ENCODE measurements around the gene DHRS4. TPM values are rescaled to one million over a fixed set of nuclear protein-coding genes. Genes with fewer than 3 reads are reported as not detected.
"Not testable (repeated sequence)": the region's sequence is repeated elsewhere in the genome, so short reads cannot be mapped to it uniquely, and the experiment has no call there.

The DHRS4 gene
- total and polyA plus RNA-seq, 5 donors from 2014 or later: 7.8 to 29.0 (median 23.8) TPM

DNA sequence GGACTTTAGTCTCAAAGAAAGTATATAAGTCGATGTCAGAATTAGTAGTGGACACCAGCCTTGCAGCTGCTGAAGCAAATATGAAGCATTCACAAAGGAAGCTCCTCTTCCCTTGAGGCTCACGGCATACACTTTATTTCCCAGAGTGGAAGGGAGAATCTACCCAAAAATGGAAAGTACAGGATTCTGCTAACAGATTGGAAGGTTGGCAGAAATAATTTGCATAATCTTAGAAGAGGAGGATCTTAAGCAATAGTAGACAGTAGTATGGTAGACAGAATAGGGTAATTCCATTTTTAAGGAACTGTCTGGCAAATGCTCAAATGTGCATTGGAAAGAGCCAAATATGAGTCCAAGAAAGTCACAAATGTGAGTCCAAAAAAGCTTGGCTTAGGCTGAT, 2.2 kb downstream of the DHRS4 start:
- H3K4me1 Mint-ChIP-seq: peaks cover 7 to 33% (median 20%) of the 10 kb centered on the region in 4 donors
- not testable (repeated sequence) for H3K27me3 ChIP-seq (ENCODE audit: control insufficient read depth, insufficient read depth, low read length); H3K36me3 Mint-ChIP-seq; H3K27ac Mint-ChIP-seq; H3K27ac ChIP-seq (ENCODE audit: insufficient read depth, low read length, poor library complexity, severe bottlenecking); DNase-seq; H3K9me3 Mint-ChIP-seq; ATAC-seq (ENCODE audit: low read depth in 2 of 2); H3K4me3 ChIP-seq (ENCODE audit: low read depth, low read length); H3K36me3 ChIP-seq (ENCODE audit: control insufficient read depth, insufficient read depth, low read length); H3K9me3 ChIP-seq (ENCODE audit: control insufficient read depth in 2 of 2, low read length in 2 of 2); H3K27me3 Mint-ChIP-seq
- H3K4me3 Mint-ChIP-seq: peak overlapping the region in 1 of 4 donors; percentile 64
- peaks cover 10% of the 10 kb centered on the region for H3K4me1 ChIP-seq (ENCODE audit: control insufficient read depth, insufficient read depth, low read length, poor library complexity, severe bottlenecking)

DNA sequence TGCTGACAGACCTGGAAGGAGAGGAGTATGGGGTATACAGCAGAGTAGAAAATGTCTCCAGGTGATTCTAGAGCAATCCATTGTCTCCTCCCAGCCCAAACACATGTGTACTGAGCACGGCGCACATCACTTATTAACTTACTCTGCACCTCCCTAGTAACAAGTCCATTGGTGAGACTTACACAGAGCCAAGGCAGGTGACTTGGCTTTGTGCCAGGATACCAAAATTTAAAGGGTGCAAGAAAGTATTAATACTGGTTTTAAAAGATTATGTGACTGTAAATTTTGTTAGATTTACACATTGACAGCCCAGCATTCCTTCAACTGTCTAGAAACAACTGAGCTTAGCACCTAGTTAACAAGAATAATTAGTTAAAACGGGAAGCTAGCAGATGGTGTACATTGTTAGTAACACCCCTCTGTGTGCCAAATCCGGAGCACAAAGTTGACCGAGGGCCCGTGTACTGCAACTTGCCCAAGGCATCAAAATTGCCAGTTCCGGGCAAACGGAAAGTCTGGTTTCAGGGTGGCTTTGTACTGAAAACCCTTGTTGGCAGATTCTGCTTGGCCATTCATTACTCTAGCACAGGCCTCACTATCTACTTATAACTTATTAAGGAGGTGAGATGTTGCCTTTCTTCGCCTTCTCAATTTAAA, 4.5 kb downstream of the DHRS4 start:
- ATAC-seq (ENCODE audit: low read depth in 2 of 2); DNase-seq; H3K36me3 Mint-ChIP-seq; H3K36me3 ChIP-seq (ENCODE audit: control insufficient read depth, insufficient read depth, low read length); H3K27me3 Mint-ChIP-seq; H3K9me3 ChIP-seq (ENCODE audit: control insufficient read depth in 2 of 2, low read length in 2 of 2); H3K27ac Mint-ChIP-seq; H3K27me3 ChIP-seq (ENCODE audit: control insufficient read depth, insufficient read depth, low read length); H3K4me1 ChIP-seq (ENCODE audit: control insufficient read depth, insufficient read depth, low read length, poor library complexity, severe bottlenecking); H3K27ac ChIP-seq (ENCODE audit: insufficient read depth, low read length, poor library complexity, severe bottlenecking); H3K9me3 Mint-ChIP-seq; H3K4me3 ChIP-seq (ENCODE audit: low read depth, low read length): not testable (repeated sequence)
- Mint-ChIP-seq H3K4me1 (peaks cover 0 to 15% (median 8%) of the 10 kb centered on the region in 4 donors), H3K4me3 (peak overlapping the region in 1 of 4 donors; percentile 58)

DNA sequence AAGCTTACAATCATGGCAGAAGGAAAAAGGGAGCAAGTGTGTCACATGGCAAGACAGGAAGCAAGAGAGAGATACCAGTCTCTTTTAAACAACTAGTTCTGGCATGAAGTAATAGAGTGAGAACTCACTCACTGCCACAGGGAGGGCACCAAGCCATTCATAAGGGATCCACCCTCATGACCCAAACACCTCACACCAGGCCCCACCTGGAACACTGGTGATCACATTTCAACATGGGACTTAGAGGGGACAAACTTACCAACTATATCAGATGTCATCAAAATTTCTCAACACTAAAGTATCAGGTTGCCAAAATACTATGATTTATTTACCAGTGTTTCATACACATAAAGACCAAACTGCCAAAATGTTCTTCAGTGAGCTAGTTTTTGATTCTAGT, 7.3 kb downstream of the DHRS4 start:
- not testable (repeated sequence) for H3K9me3 Mint-ChIP-seq; H3K36me3 Mint-ChIP-seq; H3K27ac Mint-ChIP-seq; H3K36me3 ChIP-seq (ENCODE audit: control insufficient read depth, insufficient read depth, low read length); H3K4me3 Mint-ChIP-seq; H3K4me3 ChIP-seq (ENCODE audit: low read depth, low read length); H3K27ac ChIP-seq (ENCODE audit: insufficient read depth, low read length, poor library complexity, severe bottlenecking); H3K27me3 ChIP-seq (ENCODE audit: control insufficient read depth, insufficient read depth, low read length); H3K9me3 ChIP-seq (ENCODE audit: control insufficient read depth in 2 of 2, low read length in 2 of 2); ATAC-seq (ENCODE audit: low read depth in 2 of 2); H3K27me3 Mint-ChIP-seq; DNase-seq; H3K4me1 Mint-ChIP-seq; H3K4me1 ChIP-seq (ENCODE audit: control insufficient read depth, insufficient read depth, low read length, poor library complexity, severe bottlenecking)

DNA sequence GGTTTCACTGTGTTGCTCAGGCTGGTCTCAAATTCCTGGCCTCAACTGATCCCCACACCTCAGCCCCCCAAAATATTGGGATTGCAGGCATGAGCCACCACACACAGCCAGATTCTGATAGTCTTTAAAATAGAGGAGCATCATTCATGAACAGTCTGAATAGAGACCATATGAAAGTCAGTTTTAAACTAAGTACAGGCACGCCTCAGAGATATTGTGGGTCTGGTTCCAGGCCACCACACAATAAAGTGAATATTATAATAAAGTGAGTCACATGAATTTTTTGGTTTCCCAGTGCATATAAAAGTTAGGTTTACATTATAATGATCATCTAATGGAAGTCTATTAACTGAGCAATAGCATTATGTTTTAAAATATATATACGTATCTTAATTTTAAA, 8.1 kb downstream of the DHRS4 start:
- not testable (repeated sequence) for ATAC-seq (ENCODE audit: low read depth in 2 of 2); H3K9me3 ChIP-seq (ENCODE audit: control insufficient read depth in 2 of 2, low read length in 2 of 2); H3K27me3 Mint-ChIP-seq; H3K4me3 ChIP-seq (ENCODE audit: low read depth, low read length); H3K27ac ChIP-seq (ENCODE audit: insufficient read depth, low read length, poor library complexity, severe bottlenecking); H3K4me1 Mint-ChIP-seq; H3K27me3 ChIP-seq (ENCODE audit: control insufficient read depth, insufficient read depth, low read length); H3K36me3 Mint-ChIP-seq; H3K9me3 Mint-ChIP-seq; H3K27ac Mint-ChIP-seq; H3K36me3 ChIP-seq (ENCODE audit: control insufficient read depth, insufficient read depth, low read length); DNase-seq; H3K4me3 Mint-ChIP-seq; H3K4me1 ChIP-seq (ENCODE audit: control insufficient read depth, insufficient read depth, low read length, poor library complexity, severe bottlenecking)

DNA sequence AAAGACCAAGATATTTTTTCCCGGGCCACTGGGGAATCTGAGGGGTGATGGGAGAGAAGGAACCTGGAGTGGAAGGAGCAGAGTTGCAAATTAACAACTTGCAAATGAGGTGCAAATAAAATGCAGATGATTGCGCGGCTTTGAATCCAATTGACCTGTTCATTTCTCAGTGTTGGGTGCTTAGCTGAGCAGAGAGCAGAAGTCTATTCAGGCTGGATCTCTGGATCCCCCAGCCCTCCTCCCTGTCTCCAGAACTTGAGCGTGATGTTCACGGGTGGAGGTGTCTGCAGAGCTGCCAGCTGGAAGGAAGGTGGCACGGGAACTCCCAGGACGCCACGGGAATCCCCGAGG, 15.5 kb downstream of the DHRS4 start:
- H3K9me3 ChIP-seq (ENCODE audit: control insufficient read depth in 2 of 2, low read length in 2 of 2); DNase-seq; H3K4me1 Mint-ChIP-seq; H3K36me3 Mint-ChIP-seq; H3K4me3 Mint-ChIP-seq; H3K27ac ChIP-seq (ENCODE audit: insufficient read depth, low read length, poor library complexity, severe bottlenecking); H3K4me1 ChIP-seq (ENCODE audit: control insufficient read depth, insufficient read depth, low read length, poor library complexity, severe bottlenecking); H3K9me3 Mint-ChIP-seq; H3K4me3 ChIP-seq (ENCODE audit: low read depth, low read length); H3K27ac Mint-ChIP-seq; H3K27me3 Mint-ChIP-seq; H3K36me3 ChIP-seq (ENCODE audit: control insufficient read depth, insufficient read depth, low read length); H3K27me3 ChIP-seq (ENCODE audit: control insufficient read depth, insufficient read depth, low read length): not testable (repeated sequence)
- ATAC-seq (ENCODE audit: low read depth in 2 of 2): peak in 1 of 2 donors; percentile 4

DNA sequence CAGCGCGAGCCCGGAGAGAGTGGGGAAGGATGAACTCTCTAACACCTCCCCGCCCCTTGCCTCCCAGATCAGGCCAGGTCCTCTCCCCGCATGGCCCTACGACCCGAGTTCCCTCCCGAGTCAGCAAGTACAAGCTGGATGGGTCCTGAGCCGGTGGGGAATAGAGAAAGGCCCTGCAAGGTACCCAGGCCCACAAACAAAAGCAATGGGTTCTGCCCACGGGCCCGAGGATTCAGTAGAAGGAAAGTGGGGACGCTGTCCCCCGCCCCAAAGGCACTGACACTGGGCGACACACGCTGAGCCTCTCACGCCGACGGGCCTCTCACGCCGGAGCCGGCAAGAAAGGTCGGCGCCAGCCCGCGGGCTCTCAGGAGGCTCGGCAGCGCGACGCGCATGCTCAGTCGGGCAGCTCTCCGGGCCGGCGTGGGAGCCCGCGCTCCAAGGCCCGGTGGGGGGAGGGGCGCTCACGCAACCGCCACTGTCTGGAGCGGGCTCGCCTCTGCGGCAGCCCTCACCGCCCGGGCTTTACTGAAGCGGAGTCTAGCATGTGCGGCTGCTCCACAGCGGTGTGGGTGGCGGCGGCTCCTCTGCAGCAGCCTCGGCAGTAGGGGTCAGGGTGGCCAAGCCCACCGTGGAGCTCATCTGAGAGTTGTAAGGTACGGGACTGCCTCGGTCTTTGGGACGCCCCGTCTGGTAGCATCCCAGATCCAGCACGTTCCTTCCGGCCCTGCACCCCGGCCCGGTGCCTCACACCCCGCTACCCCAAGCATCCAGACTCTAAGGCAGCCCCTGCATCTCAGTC, 16.1 kb downstream of the DHRS4 start:
- peaks cover 0 to 13% (median 1%) of the 10 kb centered on the region in 4 donors for H3K4me1 Mint-ChIP-seq
- H3K27me3 ChIP-seq (ENCODE audit: control insufficient read depth, insufficient read depth, low read length); H3K27ac ChIP-seq (ENCODE audit: insufficient read depth, low read length, poor library complexity, severe bottlenecking); H3K36me3 Mint-ChIP-seq; H3K4me3 ChIP-seq (ENCODE audit: low read depth, low read length); H3K4me1 ChIP-seq (ENCODE audit: control insufficient read depth, insufficient read depth, low read length, poor library complexity, severe bottlenecking); H3K9me3 Mint-ChIP-seq; H3K9me3 ChIP-seq (ENCODE audit: control insufficient read depth in 2 of 2, low read length in 2 of 2); H3K27me3 Mint-ChIP-seq; H3K36me3 ChIP-seq (ENCODE audit: control insufficient read depth, insufficient read depth, low read length); H3K27ac Mint-ChIP-seq: not testable (repeated sequence)
- DNase-seq: peak; percentile 35 to 63 (median 49)
- peak overlapping the region in 1 of 4 donors; percentile 36 for H3K4me3 Mint-ChIP-seq
- ATAC-seq (ENCODE audit: low read depth in 2 of 2): peak; percentile 83 to 84

DNA sequence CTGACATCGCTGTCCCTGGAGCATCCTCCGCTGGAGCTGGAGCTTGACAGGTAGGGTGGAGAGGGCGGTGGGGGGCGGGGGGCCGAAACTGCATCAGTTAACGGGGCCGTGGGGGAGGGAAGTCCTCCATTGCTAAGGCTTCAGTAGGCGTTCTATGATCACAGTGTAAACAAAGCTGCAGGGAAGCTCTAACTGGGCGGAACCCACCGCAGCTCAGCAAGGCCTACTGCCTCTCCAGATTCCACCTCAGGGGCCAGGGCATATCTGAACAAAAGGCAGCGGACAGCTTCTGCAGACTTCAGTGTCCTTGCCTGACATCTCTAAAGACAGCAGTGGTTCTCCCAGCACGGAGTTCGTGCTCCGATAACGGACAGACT, 16.7 kb downstream of the DHRS4 start:
- H3K36me3 Mint-ChIP-seq; H3K36me3 ChIP-seq (ENCODE audit: control insufficient read depth, insufficient read depth, low read length); H3K27ac ChIP-seq (ENCODE audit: insufficient read depth, low read length, poor library complexity, severe bottlenecking); H3K9me3 ChIP-seq (ENCODE audit: control insufficient read depth in 2 of 2, low read length in 2 of 2); H3K4me1 ChIP-seq (ENCODE audit: control insufficient read depth, insufficient read depth, low read length, poor library complexity, severe bottlenecking); H3K9me3 Mint-ChIP-seq; DNase-seq; H3K27me3 ChIP-seq (ENCODE audit: control insufficient read depth, insufficient read depth, low read length); H3K27me3 Mint-ChIP-seq; H3K27ac Mint-ChIP-seq; H3K4me3 ChIP-seq (ENCODE audit: low read depth, low read length): not testable (repeated sequence)
- ATAC-seq (ENCODE audit: low read depth in 2 of 2): peak; percentile 46 to 54
- peaks cover 0 to 17% (median 1%) of the 10 kb centered on the region in 4 donors for H3K4me1 Mint-ChIP-seq
- H3K4me3 Mint-ChIP-seq: peak overlapping the region in 2 of 4 donors; percentile 36 to 38

DNA sequence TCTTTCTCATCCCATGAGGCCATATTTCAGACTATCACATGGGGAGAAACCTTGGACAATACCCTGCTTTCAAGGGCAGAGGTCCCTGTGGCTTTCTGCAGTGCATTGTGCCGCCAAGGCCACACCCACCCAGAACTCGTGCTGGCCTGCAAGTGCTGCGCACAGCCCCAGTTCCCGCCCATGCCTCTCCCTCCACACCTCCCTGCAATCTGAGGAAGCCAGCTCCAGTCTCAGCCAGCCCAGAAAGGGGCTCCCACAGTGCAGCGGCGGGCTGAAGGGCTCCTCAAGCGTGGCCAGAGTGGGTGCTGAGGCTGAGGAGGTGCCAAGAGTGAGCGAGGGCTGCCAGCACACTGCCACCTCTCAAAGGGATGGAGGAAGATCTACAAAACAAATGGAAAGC, 19.6 kb downstream of the DHRS4 start:
- not testable (repeated sequence) for H3K4me3 Mint-ChIP-seq; H3K36me3 ChIP-seq (ENCODE audit: control insufficient read depth, insufficient read depth, low read length); H3K4me1 ChIP-seq (ENCODE audit: control insufficient read depth, insufficient read depth, low read length, poor library complexity, severe bottlenecking); H3K27me3 Mint-ChIP-seq; H3K4me3 ChIP-seq (ENCODE audit: low read depth, low read length); H3K36me3 Mint-ChIP-seq; H3K9me3 ChIP-seq (ENCODE audit: control insufficient read depth in 2 of 2, low read length in 2 of 2); H3K27me3 ChIP-seq (ENCODE audit: control insufficient read depth, insufficient read depth, low read length); H3K9me3 Mint-ChIP-seq; DNase-seq; H3K27ac ChIP-seq (ENCODE audit: insufficient read depth, low read length, poor library complexity, severe bottlenecking); ATAC-seq (ENCODE audit: low read depth in 2 of 2); H3K27ac Mint-ChIP-seq
- peaks cover 3 to 21% (median 7%) of the 10 kb centered on the region in 4 donors for H3K4me1 Mint-ChIP-seq

Data from CD4-positive, CD25-positive, alpha-beta regulatory T cell (primary cell).